Erythroblast (primary cell): ENCODE measurements around the gene SRRM4.

ENCODE experiments used
- GATA1 ChIP-seq: IDR thresholded peaks from 2 replicates; pipeline ENCODE4 v1.6.1; 2011; ENCODE audit warnings: low read depth, mild to moderate bottlenecking, control low read depth, low read length, moderate library complexity
- POLR2A ChIP-seq: IDR thresholded peaks from 2 replicates; pipeline ENCODE4 v1.6.1; 2011; ENCODE audit warnings: mild to moderate bottlenecking, low read length

- TF ChIP-seq POLR2A (no peak), GATA1 (no peak)
These were observed 44.4 kb downstream of the SRRM4 start for GRCh38 chr12:119025786-119026185.
